HT-29 (cell line): Measurements from ENCODE around the gene PRDX2. TPM values are rescaled to one million over a fixed set of nuclear protein-coding genes. Genes with fewer than 3 reads are reported as not detected.
"Not testable (repeated sequence)": the region's sequence is repeated elsewhere in the genome, so short reads cannot be mapped to it uniquely, and the experiment has no call there.

Experiments used
- DNase-seq: peaks from one replicate; pipeline ENCODE4 v3.0.0-alpha.2; 2015; ENCODE audit warnings: low spot score
- total RNA-seq: library from RNA; depleted of rRNA; stranded (reverse); fragments of >200 nt; shearing (Covaris generic); gene quantifications from 2 replicates; pipeline ENCODE4 v1.2.3, GENCODE V29; 2014

The PRDX2 gene
- total RNA-seq, 1 experiment from 2014 or later = 396 TPM

- no peak for DNase-seq
Observed at GRCh38 chr19:12825254-12826131, 23.9 kb upstream of the PRDX2 start.

GRCh38 chr19:12821761-12822160 lies 20.2 kb upstream of the PRDX2 start:
- DNase-seq = no peak

- DNase-seq = not testable (repeated sequence)
Observed at GRCh38 chr19:12817810-12818209, 16.2 kb upstream of the PRDX2 start.

GRCh38 chr19:12817188-12817587 lies 15.6 kb upstream of the PRDX2 start:
- DNase-seq = not testable (repeated sequence)

- no peak for DNase-seq
Observed at GRCh38 chr19:12815088-12815487, 13.5 kb upstream of the PRDX2 start.

GRCh38 chr19:12806242-12807081 lies 4.9 kb upstream of the PRDX2 start, which contains the start of gene RNASEH2A:
Gene RNASEH2A, plus strand, starts transcription at chr19:12806584. Its CDS starts 90 bp downstream, at chr19:12806674.
- DNase-seq = peak; percentile 79

- DNase-seq = no peak
Observed at GRCh38 chr19:12804051-12804450, 2.5 kb upstream of the PRDX2 start.

GRCh38 chr19:12802267-12803106 lies 887 bp upstream of the PRDX2 start:
- DNase-seq = no peak

- DNase-seq = no peak
Observed at GRCh38 chr19:12800923-12801465, 606 bp downstream of the PRDX2 start.

GRCh38 chr19:12800466-12800770 lies 1.2 kb downstream of the PRDX2 start:
- no peak for DNase-seq

GRCh38 chr19:12799742-12800465 lies 1.7 kb downstream of the PRDX2 start:
- DNase-seq = no peak

GRCh38 chr19:12797607-12798006 lies 4.0 kb downstream of the PRDX2 start:
- not testable (repeated sequence) for DNase-seq

- no peak for DNase-seq
Observed at GRCh38 chr19:12797141-12797587, 4.4 kb downstream of the PRDX2 start.

- peak; percentile 78 for DNase-seq
Observed at GRCh38 chr19:12796146-12797071, 5.2 kb downstream of the PRDX2 start.

GRCh38 chr19:12794971-12795381 lies 6.6 kb downstream of the PRDX2 start:
- no peak for DNase-seq

- DNase-seq = no peak
Observed at GRCh38 chr19:12794196-12794941, 7.2 kb downstream of the PRDX2 start.

GRCh38 chr19:12793290-12794195 lies 8.1 kb downstream of the PRDX2 start:
- DNase-seq = peak; percentile 88

- DNase-seq = no peak
Observed at GRCh38 chr19:12792853-12793289, 8.7 kb downstream of the PRDX2 start.
